Embryonic facial prominence (tissue), 1 donor: ENCODE results near the gene HIP1.
"Not testable (repeated sequence)": the region's sequence is repeated elsewhere in the genome, so short reads cannot be mapped to it uniquely, and the experiment has no call there.

Experiments used
- DNase-seq: peaks from one replicate; pipeline ENCODE4 v3.0.0-alpha.2; 2016; ENCODE audit errors: extremely low spot score

HIP1 gene

DNA sequence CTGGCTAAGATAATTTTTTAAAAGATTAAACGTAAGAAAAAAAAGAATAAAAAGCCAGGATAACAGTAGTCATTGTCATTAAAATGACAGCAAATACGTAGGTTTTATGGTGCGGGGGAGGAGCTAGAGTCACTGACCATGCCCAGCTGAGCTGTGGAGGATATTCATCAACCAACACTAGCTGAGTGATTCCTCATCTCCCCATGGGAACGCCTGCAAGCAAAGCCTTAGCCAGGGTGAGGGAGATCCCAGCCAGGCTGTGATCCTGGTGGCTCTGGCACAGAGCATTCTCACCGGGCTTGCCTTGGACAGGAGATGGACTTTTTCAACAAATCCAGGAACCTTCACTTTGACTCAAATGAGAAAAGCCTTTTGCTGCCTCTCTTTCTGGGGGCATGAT is 94.2 kb downstream of the HIP1 start:
- no peak for DNase-seq

DNA sequence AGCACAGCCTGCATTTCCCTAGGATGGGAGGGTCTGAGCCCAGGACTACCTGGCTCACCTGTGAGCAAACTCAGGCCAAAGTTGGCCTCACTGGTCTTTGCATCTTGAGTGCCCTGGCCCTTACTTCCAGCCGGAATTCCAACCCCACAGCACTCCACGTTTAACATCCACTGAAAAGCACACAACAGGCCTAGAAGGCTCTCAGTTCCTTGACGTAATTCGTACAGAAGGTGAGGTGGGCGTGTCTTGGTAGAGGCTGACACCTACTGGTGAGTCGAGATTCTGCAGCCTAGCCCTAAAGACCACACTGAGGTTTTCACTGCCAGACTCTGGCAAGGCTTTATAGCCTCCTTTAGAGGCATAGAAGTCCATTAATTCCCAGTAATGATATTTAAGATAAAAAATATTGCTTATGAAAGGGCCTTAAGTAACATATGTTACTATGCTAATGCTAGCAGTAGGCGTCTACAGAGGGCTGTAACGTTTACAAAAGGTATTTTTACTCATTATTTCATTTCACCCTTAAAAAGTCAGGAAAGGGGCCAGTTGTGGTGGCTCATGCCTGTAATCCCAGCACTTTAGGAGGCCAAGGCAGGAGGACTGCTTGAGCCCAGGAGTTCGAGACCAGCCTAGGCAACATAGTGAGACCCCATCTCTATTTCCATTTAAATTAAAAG is 95.8 kb downstream of the HIP1 start:
- no peak for DNase-seq

DNA sequence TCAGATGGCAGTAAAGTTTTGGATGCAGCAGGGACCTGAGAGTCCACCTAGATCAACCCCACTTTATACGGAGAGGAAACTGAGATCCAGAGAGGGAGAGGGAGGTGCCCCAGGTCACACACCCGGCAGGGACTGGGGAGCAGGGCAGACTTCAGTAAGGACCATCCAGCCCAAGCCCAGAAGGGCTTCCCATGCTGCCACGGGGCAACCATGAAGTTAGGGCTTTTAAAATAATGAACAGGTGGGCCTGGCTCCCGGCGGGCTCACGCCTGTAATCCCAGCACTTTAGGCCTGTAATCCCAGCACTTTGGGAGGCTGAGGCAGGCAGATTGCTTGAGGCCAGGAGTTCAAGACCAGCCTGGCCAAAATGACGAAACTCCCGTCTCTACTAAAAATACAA is 98.5 kb downstream of the HIP1 start:
- no peak for DNase-seq

DNA sequence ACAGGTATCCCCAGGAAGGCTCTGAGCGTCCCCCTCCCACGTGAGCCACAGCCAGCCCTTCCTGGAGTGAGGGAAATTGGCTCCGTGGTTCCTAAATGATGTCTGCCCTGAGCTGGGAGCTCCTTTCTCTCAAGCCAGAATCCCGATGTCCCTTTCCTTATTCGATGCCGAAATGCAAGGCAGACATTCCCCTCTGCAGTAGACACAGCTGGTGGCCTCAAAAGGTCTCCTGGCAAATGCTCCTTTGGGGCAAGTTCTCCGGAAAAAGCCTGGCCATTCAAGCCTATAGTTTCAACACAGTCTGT is 98.9 kb downstream of the HIP1 start:
- no peak for DNase-seq

DNA sequence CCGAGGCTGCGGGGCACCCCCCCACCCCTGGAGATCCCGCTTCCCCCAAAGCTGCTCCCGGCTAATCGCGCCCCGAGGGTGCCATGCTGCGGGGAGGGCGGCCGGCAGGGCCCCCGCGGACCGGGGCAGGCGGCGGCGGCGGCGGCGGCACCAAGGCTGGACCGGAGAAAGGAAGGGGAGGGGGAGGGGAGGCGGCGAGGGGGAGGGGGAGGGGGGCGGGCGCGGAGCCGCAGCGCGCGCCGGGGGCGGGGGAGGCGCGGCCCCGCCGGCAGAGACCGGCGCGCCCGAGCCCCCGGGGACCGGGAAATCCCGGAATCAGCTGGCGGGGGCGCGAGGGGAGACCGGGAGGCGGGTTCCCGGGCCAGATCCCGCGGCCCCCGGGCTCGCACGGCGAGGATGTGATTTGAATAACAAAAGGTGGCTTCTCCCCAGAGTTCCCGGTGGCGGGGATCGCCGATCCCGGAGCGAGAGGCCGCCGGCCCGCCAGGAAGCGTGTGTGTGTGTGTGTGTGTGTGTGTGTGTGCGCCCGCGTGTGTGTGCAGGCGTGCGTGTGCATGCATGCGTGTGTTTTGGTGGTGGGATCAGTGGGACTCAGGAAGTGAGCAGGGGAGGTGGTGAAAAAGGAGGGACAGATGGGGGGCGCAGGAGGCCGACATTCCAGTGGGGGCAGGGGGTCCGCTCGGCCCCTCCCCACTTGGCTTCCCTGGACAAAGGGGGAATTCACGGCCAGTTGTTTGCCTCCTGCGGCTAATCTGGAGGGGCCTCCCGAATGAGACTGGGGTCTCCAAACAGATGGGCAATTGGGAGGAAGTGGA is 99.5 kb downstream of the HIP1 start:
- no peak for DNase-seq

DNA sequence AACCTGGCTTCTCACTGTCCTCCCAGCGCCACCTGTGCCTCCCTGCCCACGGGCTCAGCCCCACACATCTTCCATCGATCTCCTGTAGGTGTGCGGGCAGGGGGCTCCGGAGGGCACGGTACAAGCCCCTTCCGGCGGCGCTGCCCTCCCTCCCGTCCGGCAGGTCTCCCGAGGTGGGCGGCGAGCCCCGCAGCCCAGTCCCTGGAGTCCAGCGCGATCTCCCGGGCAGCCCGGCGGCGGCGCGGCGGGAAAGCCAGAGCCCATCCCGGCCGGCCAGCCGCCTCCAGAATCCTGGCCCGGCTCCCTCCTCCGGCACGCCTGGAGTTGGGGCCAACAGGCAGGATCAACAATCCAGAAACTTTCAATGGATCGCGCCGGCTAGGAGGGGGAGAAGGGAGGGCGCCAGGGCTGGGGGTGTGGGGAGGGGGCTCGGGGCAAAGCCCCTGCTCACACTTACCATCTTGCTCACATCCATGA is 100.1 kb downstream of the HIP1 start:
- DNase-seq, result no peak

DNA sequence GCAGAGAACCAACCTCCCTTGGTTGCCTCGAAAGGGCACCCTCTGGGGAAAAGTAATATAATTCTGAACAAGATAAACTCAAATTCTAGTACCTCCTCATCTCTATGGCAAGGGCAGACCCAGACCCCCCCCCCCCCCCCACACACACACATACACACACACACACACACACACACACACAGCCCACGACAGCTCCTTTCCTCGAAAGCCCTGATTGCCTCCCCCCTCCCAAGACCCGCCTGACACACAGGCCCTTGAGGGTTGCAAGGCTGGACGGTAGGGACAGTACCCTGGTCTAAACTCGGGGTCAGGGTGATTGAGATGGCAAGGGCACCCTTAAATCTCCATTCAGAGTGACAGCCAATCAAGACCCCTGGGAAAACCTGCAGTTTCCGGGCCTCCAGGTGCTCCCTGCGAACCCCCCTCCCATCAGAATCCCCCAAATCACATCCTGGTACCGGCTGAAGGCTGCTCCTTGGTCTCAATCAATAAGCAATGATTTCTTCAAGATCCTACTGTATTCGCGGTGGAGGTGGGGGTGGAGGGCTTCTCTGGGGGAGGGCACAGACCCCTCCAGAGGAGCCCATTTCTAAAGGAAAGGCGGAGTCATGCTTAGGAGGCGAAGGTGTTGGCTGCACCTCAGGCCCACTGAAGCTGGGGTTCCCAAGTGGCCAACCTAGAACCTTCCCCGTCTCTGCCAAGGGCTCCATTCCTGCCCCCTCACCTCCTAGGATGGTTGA is 100.7 kb downstream of the HIP1 start:
- no peak for DNase-seq

DNA sequence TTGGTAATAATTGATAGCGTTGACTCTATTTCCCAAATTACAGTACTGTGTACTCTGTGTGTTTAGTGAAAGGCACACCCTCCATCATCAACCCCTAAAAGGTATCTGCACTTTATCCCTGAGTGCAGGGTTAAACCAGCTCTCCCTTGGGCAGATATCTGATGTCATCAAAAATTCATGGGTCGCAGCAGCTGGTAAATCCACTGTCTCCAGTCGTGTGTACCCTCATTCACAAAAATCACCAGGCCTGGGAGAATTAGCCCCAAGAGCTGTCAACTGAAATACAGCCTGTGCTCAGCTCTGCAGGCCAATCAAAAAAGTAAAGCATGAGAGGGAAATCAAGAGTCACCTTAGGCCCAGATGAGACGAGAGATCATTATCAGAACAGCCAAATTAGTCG is 103.7 kb downstream of the HIP1 start:
- no peak for DNase-seq

DNA sequence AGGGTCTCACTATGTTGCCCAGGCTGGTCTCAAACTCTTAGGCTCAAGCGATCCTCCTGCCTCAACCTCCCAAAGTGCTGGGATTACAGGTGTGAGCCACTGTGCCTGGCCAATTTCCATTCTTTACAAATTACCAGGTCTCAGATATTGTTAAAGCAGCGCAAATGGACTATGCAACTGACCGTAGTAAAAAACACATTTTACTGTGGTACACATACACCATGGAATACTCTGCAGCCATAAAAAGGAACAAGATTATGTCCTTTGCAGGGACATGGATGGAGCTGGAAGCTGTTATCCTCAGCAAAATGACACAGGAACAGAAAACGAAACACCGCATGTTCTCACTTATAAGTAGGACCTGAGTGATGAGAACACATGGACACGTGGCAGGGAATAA is 106.2 kb downstream of the HIP1 start:
- DNase-seq, result not testable (repeated sequence)

DNA sequence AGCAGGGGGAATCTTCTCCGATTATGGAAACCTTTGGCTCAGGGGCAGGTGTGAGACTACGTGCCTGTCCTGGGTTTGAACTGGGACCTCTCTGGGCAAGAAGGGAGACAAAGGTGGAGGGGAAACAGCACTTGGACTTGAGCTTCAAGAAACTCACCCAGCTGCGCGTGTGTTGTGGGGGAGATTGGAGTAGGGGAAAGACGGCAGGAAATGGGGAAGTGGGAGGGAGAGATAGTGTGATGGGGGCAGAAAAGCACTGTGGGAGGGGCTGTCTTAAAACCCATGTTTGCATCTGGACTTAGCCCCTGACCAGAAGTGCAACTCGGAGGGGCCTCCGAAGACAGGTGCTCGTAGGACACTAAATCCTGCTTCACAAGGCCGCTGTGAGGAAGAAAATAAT is 107.0 kb downstream of the HIP1 start:
- no peak for DNase-seq

DNA sequence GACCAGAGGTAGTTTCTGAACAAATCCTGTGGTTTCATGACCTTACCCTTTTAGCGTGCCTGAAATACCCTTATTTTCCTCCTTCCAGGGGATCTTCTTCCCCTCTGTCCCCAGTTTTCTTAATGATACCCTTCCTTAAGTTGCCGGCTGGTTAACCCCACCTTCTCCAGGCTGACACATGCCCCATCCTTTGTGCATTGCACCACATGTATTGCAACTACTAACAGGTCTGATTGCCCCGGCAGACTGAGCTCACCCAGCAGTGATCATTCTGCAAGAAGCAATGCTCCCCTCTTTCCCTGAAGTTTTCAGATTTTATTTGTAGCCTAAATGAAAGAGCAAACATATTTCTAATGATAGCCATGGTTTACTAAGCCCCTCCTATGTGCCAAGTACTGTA is 108.2 kb downstream of the HIP1 start:
- no peak for DNase-seq

DNA sequence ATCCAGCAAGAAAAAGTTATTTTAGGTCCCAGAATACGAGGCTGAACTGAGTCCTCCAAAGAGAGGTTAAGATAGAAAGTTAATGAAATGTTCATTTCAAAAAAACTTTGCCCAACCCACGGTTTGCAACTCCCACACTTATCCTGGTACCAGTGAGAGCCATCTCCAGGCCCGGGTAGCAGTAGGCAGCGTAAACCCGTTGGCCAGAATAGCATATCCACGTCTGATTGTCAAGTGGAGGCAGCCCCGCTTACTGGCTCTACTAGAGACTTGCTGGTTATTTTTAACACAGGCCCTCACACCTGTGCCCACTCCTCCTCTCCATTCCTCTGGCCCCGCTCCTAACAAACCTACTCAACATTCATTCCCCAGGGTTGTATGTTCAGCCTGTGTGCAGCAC is 109.7 kb downstream of the HIP1 start:
- DNase-seq, result no peak

DNA sequence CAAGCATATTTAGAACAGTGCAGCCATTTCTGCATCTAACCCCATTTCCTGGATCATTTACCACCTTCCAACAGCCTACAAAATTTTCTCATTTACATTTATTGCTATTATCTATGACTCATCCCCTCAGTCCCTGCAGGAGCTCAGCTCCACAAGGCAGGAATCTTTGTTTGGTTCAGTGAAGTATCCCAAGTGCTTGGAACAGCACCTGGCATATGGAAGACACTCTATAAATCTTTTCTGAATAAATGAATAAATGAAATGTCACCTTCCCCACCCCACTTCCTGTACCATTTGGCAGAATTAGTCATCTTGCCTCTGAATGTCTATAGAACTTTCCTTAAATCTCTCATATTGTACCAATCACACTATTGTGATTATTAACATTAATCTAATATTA is 110.7 kb downstream of the HIP1 start:
- DNase-seq, result no peak

DNA sequence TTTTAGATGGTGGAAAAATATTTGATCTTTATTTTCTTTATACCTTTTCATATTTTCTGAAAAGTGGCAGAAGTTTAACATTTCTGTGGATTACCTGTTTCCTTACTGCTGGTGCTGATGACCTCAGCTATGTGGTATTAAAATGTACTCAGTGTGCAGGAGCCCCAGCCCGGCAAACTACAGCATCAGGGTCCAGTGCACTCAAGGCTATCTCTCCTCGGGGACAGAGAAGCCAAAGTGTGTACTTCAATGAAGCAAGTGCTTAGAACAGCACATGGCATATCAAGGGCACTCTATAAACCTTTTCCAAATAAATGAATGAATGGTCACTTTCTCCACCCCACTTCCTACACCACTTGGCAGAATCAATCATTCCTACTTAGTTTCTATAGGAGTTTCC is 111.8 kb downstream of the HIP1 start:
- no peak for DNase-seq

DNA sequence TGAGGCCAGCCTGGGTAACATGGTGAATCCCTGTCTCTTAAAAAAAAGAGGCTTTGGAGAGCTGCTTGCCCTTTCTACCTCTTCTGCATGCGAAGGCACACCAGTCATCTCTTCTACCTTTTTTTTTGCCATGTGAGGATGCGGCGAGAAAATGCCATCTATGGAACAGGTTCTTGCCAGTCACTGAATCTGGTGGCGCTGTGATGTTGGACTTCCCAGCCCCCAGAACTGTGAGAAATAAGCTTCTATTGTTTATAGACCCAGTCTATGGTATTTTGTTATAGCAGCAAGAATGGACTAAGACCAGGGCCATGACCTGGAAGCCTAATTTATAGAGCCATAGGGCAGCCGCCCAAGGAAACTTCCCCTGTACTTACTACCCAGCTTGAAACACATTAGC is 112.9 kb downstream of the HIP1 start:
- no peak for DNase-seq

DNA sequence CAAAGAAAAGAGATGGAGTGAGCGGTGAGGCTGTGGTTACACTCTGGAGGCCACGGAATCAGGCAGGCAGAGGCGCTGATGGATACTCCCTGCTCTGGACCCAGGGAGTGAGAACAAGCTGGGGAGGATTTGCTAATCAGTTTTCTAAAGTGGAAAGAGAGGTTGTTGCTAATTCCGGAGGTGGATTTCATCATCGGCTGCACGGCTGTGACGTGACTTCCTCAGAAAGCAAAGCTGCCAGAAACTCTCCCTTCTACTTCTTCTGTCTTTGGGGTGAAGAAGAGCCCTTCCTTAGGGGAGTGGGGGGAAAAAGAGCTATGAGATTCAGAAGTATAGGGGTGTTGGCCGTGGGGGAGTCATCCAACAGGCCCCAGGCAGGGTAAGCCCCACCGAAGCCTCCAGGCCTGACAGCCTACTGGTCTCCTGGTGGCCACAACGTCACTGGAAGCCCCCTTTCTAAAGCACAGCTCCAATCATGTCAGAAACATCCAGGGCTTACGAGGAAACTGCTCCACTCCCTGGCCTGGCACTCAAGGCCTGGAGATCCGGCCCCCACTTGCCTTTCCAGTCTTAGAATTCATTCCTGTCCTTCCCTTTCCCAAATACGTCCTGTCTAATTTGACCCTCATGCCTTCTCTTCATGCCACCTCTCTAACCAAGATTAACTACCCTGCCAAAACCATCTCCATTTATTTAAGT is 114.5 kb downstream of the HIP1 start:
- DNase-seq, result no peak

DNA sequence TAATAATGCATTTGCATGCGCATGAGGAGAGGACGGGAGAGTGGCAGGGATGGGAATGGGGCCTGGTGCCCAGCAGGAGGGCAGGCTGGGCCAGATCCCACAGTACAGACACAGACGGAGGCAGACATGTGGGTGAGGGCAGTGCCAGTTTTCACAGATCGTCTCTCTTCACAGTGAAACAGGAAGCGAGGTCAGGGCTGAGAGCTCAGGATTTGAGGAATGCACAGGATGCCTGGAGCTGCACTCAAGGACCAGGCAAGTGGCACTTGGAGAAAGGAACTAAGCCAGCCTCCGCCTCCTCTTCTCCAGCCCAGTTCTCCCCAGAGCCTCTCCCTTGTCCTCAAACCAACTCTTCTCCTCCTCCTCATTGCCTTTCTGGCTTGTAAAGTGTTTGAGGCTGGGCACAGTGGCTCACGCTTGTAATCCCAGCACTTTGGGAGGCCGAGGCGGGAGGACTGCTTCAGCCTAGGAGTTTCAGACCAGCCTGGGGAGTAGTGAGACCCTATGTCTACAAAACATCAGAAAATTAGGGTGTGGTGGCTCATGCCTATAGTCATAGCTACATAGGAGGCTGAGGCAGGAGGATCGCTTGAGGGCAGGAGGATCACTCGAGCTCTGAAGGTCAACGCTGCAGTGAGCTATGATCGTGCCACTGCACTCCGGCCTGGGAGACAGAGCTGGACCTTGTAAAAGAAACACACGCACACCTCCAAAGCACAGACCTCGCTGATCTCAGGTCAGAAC is 115.2 kb downstream of the HIP1 start:
- no peak for DNase-seq

DNA sequence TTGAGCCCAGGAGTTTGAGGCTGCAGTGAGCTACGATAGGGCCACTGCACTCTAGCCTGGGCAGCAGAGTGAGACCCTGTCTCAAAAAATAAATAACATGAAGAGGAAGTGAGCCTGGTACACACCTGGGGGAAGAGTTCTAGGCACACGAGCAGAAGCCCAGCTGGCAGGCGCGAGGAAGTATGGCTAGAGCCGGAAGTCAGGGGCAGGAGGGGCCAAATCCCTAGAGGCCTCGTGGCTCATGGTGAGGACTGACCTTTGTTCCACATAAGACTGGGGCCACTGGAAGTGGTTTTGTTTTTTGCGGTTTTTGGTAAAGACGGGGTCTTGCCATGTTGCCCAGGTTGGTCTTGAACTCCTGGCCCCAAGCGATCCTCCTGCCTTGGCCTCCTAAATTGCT is 117.6 kb downstream of the HIP1 start:
- DNase-seq, result no peak

DNA sequence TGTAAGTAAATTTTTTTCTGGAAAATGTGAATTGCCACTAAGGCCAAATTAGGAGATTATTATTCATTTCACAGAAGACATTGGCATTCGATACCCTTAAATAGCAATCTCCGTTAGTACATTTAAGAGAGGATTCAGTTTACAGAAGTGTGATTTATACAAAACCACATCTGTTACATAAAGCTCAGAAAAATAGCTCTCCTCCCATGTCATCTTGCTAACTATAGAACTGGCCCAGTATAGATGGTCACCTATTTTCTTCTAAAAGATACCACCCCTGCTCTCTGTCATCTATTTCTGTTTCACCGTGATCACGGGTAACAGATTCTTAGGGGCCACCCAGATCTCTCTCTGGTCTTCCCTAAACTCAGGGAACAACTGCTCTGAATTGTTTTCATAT is 119.1 kb downstream of the HIP1 start:
- no peak for DNase-seq

DNA sequence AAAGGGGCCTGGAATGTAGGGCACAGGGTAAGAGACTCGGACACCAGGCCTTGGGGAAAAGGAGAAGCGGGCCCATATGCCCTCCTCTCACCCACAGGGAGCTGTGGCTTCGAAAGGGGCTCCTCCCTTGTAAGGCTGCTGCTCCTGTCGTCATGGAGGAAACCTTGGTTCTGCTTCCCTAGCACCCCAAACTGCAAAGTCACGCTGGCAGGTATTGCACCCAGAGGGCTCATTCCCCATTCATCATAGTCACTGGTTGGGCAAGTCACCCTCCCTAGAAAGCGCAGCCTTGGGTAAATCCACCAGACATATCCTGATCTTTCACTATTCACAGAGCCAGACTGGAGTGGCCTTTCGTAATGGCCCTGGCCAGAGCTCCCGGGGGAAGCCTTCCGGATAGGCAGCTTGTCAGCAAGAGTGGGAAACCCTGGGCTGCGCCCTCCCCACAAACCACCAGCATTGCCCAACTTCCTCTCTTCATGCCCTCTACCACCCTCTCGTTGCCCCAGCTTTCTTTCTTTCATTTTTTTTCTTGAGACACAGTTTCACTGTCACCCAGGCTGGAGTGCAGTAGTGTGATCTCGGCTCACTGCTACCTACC is 121.0 kb downstream of the HIP1 start:
- DNase-seq, result no peak
